ENCODE data around the gene DPM3. TPM values are rescaled to one million over a fixed set of nuclear protein-coding genes. Genes with fewer than 3 reads are reported as not detected.

The DPM3 gene
- total RNA-seq, 4 donors from 2014 or later: 32.5 to 70.8 (median 58.5) TPM

DNA sequence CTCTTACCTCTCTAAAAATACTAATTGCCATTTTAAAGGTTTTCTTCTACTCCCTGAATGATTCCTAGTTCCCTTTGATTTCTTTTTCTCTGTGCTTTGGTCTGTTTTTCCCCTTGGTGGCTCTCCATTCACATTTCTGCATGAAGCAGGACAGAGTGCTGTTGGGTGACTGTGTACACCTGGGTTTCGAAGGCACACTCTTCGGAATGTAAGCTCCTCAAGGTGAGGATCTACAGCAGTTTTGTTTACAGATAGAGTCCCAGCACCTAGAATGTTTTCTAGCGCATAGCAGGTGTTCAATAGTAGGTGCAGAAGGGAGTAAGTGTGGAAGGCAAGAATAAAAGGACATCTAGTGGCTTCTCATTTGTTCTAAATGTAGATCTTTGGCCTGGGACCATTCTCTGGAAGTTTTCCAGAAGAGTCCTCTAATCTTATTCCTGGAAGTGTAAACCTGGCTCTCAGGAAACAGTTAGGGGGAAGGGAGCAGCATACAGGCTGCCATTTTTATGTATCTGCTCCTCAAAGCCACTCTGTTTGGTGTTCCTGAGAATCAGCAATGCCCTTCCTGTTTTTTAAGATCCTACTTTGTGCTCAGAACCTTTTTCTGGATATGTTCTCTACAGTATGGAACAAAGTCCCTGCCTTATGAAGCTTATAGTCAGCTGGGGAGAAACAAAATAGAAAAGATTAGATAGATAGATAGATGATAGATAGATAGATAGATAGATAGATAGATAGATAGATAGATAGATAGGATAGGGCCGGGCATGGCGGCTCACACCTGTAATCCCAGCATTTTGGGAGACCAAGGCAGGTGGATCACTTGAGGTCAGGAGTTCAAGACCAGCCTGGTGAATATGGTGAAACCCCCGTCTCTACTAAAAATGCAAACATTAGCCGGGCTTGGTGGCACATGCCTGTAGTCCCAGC, 35.5 kb downstream of the DPM3 start:
- ATAC-seq (ENCODE audit: low FRiP score): no peak
- DNase-seq (ENCODE audit: low spot score): no peak
- TF ChIP-seq, protein P1, sequence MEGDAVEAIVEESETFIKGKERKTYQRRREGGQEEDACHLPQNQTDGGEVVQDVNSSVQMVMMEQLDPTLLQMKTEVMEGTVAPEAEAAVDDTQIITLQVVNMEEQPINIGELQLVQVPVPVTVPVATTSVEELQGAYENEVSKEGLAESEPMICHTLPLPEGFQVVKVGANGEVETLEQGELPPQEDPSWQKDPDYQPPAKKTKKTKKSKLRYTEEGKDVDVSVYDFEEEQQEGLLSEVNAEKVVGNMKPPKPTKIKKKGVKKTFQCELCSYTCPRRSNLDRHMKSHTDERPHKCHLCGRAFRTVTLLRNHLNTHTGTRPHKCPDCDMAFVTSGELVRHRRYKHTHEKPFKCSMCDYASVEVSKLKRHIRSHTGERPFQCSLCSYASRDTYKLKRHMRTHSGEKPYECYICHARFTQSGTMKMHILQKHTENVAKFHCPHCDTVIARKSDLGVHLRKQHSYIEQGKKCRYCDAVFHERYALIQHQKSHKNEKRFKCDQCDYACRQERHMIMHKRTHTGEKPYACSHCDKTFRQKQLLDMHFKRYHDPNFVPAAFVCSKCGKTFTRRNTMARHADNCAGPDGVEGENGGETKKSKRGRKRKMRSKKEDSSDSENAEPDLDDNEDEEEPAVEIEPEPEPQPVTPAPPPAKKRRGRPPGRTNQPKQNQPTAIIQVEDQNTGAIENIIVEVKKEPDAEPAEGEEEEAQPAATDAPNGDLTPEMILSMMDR (IDR thresholded peaks at IDR 0.05): no peak

GRCh38 chr1:155103325-155103724, 37.0 kb downstream of the DPM3 start:
- ATAC-seq (ENCODE audit: low FRiP score): no peak
- TF ChIP-seq, protein P1 (IDR thresholded peaks at IDR 0.05): no peak
- DNase-seq (ENCODE audit: low spot score): no peak

DNA sequence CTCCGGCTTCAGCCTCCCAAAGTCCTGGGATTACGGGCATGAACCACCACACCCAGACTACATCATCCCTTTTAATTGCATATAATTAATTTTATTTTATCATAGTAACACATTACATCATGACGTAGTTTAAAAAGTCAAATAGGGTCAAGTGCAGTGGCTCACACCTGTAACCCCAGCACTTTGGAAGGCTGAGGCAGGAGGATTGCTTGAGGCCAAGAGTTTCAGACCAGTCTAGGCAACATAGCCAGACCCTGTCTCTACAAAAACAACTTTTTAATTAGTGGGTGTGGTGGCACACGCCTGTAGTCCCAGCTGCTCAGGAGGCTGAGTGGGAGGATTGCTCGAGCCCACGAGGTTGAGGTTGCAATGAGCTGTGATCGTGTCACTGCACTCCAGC, 41.0 kb downstream of the DPM3 start:
- ATAC-seq (ENCODE audit: low FRiP score) (no peak), DNase-seq (ENCODE audit: low spot score) (no peak)
- TF ChIP-seq, protein P1 (IDR thresholded peaks at IDR 0.05): no peak

- TF ChIP-seq, protein P1 (IDR thresholded peaks at IDR 0.05): no peak
- ATAC-seq (ENCODE audit: low FRiP score): peak; percentile 73
Measured at GRCh38 chr1:155094622-155094948, 45.7 kb downstream of the DPM3 start.

DNA sequence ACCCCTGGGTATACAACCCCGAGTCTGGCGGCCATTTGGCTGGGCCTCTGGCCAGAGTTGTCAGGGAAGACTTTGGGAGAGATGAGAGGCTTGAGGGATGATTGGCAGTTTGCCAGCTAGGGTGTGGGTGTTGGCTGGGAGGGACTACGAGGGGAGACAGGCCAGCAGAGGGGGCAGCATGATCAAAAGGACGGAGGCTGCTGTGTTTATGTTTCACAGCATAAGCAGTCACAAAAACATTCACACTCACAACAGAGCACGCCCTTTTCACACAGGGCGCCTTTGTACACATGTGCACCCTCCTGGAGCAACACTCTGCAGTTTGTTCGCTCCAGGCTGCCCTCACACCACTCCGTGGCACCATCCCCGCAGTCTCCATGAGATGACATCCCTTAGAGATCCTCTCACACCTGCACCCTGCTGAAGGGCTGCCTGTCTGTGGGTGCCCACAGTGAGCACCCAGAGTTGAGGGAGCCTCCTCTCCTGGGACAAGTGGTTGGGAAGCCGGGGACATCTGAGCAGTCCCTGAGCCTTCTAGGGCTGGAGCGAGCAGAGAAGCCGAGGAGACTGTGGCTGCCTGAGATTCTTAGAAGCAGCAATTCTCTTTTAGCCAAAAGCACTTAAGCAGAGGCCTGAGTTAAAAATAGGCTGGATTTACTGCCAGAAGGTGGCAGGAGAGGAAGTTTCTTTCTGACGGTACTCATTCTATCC, 46.3 kb downstream of the DPM3 start:
- DNase-seq (ENCODE audit: low spot score) (no peak), ATAC-seq (ENCODE audit: low FRiP score) (peak; percentile 13)
- TF ChIP-seq, protein P1 (IDR thresholded peaks at IDR 0.05): no peak

More at GRCh38 chr1:155094622-155094948, 45.7 kb downstream of the DPM3 start:
- DNase-seq (ENCODE audit: low spot score): no peak

DNA sequence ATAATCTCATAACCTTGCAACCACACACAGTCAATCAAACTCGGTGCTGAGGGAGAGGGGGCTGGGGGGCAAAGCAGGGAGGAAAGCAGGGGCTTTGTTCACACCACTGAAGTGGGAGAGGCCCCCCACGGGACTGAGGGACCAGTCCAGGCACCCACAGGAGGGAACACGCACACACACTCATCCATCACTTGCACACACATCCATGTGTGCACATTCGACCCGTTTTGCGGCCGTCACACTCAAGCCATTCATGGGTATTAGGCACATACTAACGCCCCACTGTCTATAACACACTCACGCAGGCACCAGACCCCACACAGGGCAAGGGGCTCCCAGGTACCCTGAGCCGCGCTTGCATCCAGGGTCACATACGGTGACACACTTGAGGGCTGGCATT, 47.7 kb downstream of the DPM3 start:
- ATAC-seq (ENCODE audit: low FRiP score): no peak
- TF ChIP-seq, protein P1 (IDR thresholded peaks at IDR 0.05): no peak
- no peak for DNase-seq (ENCODE audit: low spot score)
